HCT116 (cell line): ENCODE measurements around the gene TRAPPC14. TPM values are rescaled to one million over a fixed set of nuclear protein-coding genes. Genes with fewer than 3 reads are reported as not detected.

Source experiments
- ATAC-seq: fragments of 200-7000 bp; cut with Tn5 transposase; 2 replicates; pipeline ENCODE4 v1.9.1; 2020; ENCODE audit warnings: mild to moderate bottlenecking, moderate library complexity
- BruUV-seq: library from RNA; stranded (reverse); fragments of 400-500 nt; replicated peaks from 2 replicates; lab custom pipeline; 2021; lab: Mats Ljungman, UMichigan
- CTCF ChIA-PET: fragments of 300-600 bp; sonication (Branson Sonifier 250); formaldehyde crosslinking; loops from one replicate; lab custom pipeline; 2021; ENCODE audit warnings: antibody characterized with exemption; lab: Charles Lee
- POLR2A ChIA-PET: fragments of 300-600, 350-600 bp; sonication (Branson Sonifier 250); formaldehyde crosslinking; loops from one replicate; lab custom pipeline; 2021; ENCODE audit warnings: antibody characterized with exemption; lab: Charles Lee
- RAD21 ChIA-PET, 2 experiments: fragments of 300-600 bp; sonication (Branson Sonifier 250); formaldehyde crosslinking; loops; one replicate each; lab custom pipeline; 2023; ENCODE audit warnings: low total read pairs in 2 of 2; ENCODE audit not compliant: uncharacterized antibody in 2 of 2, unreplicated experiment in 2 of 2, low non-redundant PET in 1 of 2; lab: Charles Lee
- DNase-seq: peaks from one replicate; pipeline ENCODE4 v3.0.0-alpha.2; 2010; ENCODE audit warnings: low read depth, low spot score
- H2AFZ ChIP-seq: fragments of 200-600 bp; shearing (Covaris generic), sonication (generic); 2 replicates; pipeline ENCODE4 v1.6.1; 2017; ENCODE audit warnings: low read depth, mixed run types, mixed read lengths, antibody characterized with exemption, low read length; ENCODE audit not compliant: poor library complexity, severe bottlenecking
- H3K27ac ChIP-seq: 2 replicates; pipeline ENCODE4 v1.5.1; 2012; ENCODE audit warnings: low read depth, low read length
- H3K27me3 ChIP-seq: fragments of 200-600 bp; sonication (generic); 2 replicates; pipeline ENCODE4 v1.6.1; 2016; ENCODE audit warnings: mixed run types, low read length, mixed read lengths; ENCODE audit not compliant: insufficient read depth
- H3K36me3 ChIP-seq, 2 experiments: fragments of 200-500 bp in 1 of 2; fragments of 200-600 bp in 1 of 2; sonication (Bioruptor generic) in 1 of 2; sonication (generic) in 1 of 2; 2 replicates each; pipeline versions ENCODE4 v1.5.1 to v1.6.1; 2014 to 2016; ENCODE audit warnings: low read length in 2 of 2, inconsistent platforms in 1 of 2, mixed read lengths in 1 of 2, mixed run types in 1 of 2; ENCODE audit not compliant: insufficient read depth in 2 of 2, control insufficient read depth in 1 of 2
- H3K4me1 ChIP-seq, 2 experiments: fragments of 200-600 bp in 1 of 2; sonication (generic) in 1 of 2; 2 replicates each; pipeline versions ENCODE4 v1.5.1 to v1.6.1; 2012 to 2017; ENCODE audit warnings: low read length in 2 of 2, inconsistent platforms in 1 of 2, mild to moderate bottlenecking in 1 of 2, mixed read lengths in 1 of 2, mixed run types in 1 of 2, moderate library complexity in 1 of 2; ENCODE audit not compliant: insufficient read depth in 2 of 2, control insufficient read depth in 1 of 2
- H3K4me2 ChIP-seq: fragments of 200-600 bp; sonication (generic); 2 replicates; pipeline ENCODE4 v1.6.1; 2017; ENCODE audit warnings: mixed run types, low read length, mixed read lengths
- H3K4me3 ChIP-seq, 2 experiments: fragments of 200-600 bp in 1 of 2; sonication (generic) in 1 of 2; replicated peaks in 1 of 2; 2 replicates each; pipeline ENCODE4 v1.5.1; 2011 to 2016; ENCODE audit warnings: low read length in 2 of 2, control low read depth in 1 of 2, low read depth in 1 of 2, mild to moderate bottlenecking in 1 of 2, mixed read lengths in 1 of 2, mixed run types in 1 of 2
- H3K79me2 ChIP-seq: fragments of 200-600 bp; sonication (generic); 2 replicates; pipeline ENCODE4 v1.6.1; 2017; ENCODE audit warnings: mild to moderate bottlenecking, mixed run types, low read length, moderate library complexity, mixed read lengths; ENCODE audit not compliant: insufficient read depth
- H3K9ac ChIP-seq: fragments of 200-600 bp; sonication (generic); 2 replicates; pipeline ENCODE4 v1.6.1; 2016; ENCODE audit warnings: low read length, mixed read lengths
- H3K9me2 ChIP-seq: fragments of 200-600 bp; sonication (generic), shearing (Covaris generic); 2 replicates; pipeline ENCODE4 v1.6.1; 2017; ENCODE audit warnings: mixed run types, mild to moderate bottlenecking, moderate library complexity; ENCODE audit not compliant: insufficient read depth
- H3K9me3 ChIP-seq, 2 experiments: fragments of 200-500 bp in 1 of 2; fragments of 200-600 bp in 1 of 2; sonication (Bioruptor generic) in 1 of 2; sonication (generic) in 1 of 2; 2 replicates each; pipeline ENCODE4 v1.6.1; 2014 to 2017; ENCODE audit warnings: low read length in 2 of 2, mixed read lengths in 2 of 2, inconsistent platforms in 1 of 2, low read depth in 1 of 2, mild to moderate bottlenecking in 1 of 2, mixed run types in 1 of 2, moderate library complexity in 1 of 2; ENCODE audit not compliant: control insufficient read depth in 1 of 2, insufficient read depth in 1 of 2
- H4K20me1 ChIP-seq: fragments of 200-600 bp; sonication (generic), shearing (Covaris generic); 2 replicates; pipeline ENCODE4 v1.6.1; 2017; ENCODE audit warnings: mixed run types, mild to moderate bottlenecking, moderate library complexity; ENCODE audit not compliant: insufficient read depth
- CEBPB ChIP-seq: IDR thresholded peaks from 2 replicates; pipeline ENCODE4 v1.6.1; 2012; ENCODE audit warnings: low read depth
- ELF1 ChIP-seq: IDR thresholded peaks from 2 replicates; pipeline ENCODE4 v1.6.1; 2012; ENCODE audit warnings: low read depth, borderline replicate concordance
- EZH2 ChIP-seq: fragments of 200-600 bp; sonication (generic); IDR thresholded peaks from 2 replicates; pipeline ENCODE4 v1.6.1; 2017; ENCODE audit warnings: antibody characterized with exemption, mixed run types
- EZH2phosphoT487 ChIP-seq: fragments of 200-600 bp; IDR thresholded peaks from 2 replicates; pipeline ENCODE4 v1.6.1; 2018; ENCODE audit warnings: antibody characterized with exemption, borderline replicate concordance
- FOSL1 ChIP-seq: IDR thresholded peaks from 2 replicates; pipeline ENCODE4 v1.6.1; 2012; ENCODE audit warnings: low read depth
- POLR2A ChIP-seq: IDR thresholded peaks from 2 replicates; pipeline ENCODE4 v1.7.0; 2011; ENCODE audit warnings: borderline replicate concordance; ENCODE audit not compliant: insufficient read depth, insufficient read length; ENCODE audit errors: extremely low read depth
- POLR2AphosphoS5 ChIP-seq: IDR thresholded peaks from 2 replicates; pipeline ENCODE4 v1.6.1; 2011; ENCODE audit warnings: mild to moderate bottlenecking, low read depth, low read length, moderate library complexity
- RAD21 ChIP-seq: IDR thresholded peaks from 2 replicates; pipeline ENCODE4 v1.6.1; 2012; ENCODE audit warnings: low read depth, mild to moderate bottlenecking
- SIN3A ChIP-seq: IDR thresholded peaks from 2 replicates; pipeline ENCODE4 v1.6.1; 2012; ENCODE audit warnings: low read depth
- SP1 ChIP-seq: IDR thresholded peaks from 2 replicates; pipeline ENCODE4 v1.6.1; 2012; ENCODE audit warnings: low read depth
- TCF7L2 ChIP-seq: IDR thresholded peaks from 2 replicates; pipeline ENCODE4 v1.7.0; 2011; ENCODE audit warnings: borderline replicate concordance, inconsistent platforms; ENCODE audit not compliant: insufficient read depth, insufficient read length; ENCODE audit errors: extremely low read depth
- YY1 ChIP-seq: IDR thresholded peaks from 2 replicates; pipeline ENCODE4 v1.6.1; 2011; ENCODE audit warnings: low read length, low read depth, moderate library complexity, mild to moderate bottlenecking; ENCODE audit not compliant: insufficient replicate concordance; ENCODE audit errors: extremely low read depth
- ZFX ChIP-seq: fragments of 450-650 bp; IDR thresholded peaks from 2 replicates; pipeline ENCODE4 v1.6.1; 2017
- ZNF274 ChIP-seq: fragments of 200-500 bp; sonication (Bioruptor generic); IDR thresholded peaks from 2 replicates; pipeline ENCODE4 v1.6.1; 2014; ENCODE audit warnings: mild to moderate bottlenecking, low read depth, low read length, inconsistent platforms
- intact Hi-C: fragments of 100-400 bp; cut with micrococcal nuclease; formaldehyde crosslinking; loops from 2 replicates; pipeline ENCODE4 v1.10.0; 2022
- total RNA-seq: library from RNA; stranded (reverse); gene quantifications from one replicate; pipeline ENCODE4 v1.2.1, GENCODE V29; 2021; ENCODE audit not compliant: unreplicated experiment
- TF ChIP-seq, protein P1 (sequence below): IDR thresholded peaks from 2 replicates; pipeline ENCODE4 v1.6.1; 2012
- TF ChIP-seq, protein P2 (sequence below): IDR thresholded peaks from 2 replicates; pipeline ENCODE4 v1.6.1; 2012; ENCODE audit warnings: low read depth
- TF ChIP-seq, protein P3 (sequence below), 3 experiments: fragments of 200-600 bp in 1 of 3; sonication (generic) in 1 of 3; IDR thresholded peaks in 2 of 3; conservative IDR thresholded peaks in 1 of 3; 2 replicates each; pipeline ENCODE4 v1.5.1; 2012 to 2017; ENCODE audit warnings: low read depth in 2 of 3, low read length in 2 of 3, antibody characterized with exemption in 1 of 3, borderline replicate concordance in 1 of 3, control low read depth in 1 of 3, mild to moderate bottlenecking in 1 of 3, mixed read lengths in 1 of 3, mixed run types in 1 of 3, moderate library complexity in 1 of 3; ENCODE audit not compliant: insufficient read depth in 1 of 3

The TRAPPC14 gene
- total RNA-seq, 1 experiment from 2014 or later, result 23.2 TPM

DNA sequence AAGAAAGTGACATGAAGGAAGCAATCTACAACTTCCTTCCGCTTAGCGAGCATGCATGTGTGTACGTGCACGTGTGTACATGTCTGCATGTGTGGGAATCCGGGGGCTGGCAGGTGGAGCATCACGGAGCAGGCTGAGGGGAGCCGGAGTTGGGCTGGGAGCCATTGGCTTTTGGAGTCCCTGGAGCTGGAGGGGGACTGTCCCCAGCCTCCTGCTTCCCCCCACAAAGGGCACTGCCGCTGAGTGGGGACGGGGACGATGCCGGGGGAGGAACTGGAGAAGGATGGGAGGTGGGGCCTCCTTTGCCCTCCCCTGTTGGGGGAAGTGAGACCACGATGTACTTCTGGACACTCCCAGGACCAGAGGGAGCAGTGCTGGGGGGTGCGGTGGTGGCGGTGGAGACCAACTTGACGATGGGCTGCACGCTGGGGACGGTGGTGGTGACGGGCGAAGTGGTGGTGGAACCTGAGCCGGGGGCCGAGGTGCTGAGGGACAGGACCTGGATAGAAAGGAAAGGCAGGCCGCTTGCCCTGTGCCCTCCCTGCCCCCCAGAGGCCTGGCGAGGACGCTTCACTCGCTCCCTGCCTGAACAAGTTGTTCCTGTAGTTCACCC lies 51.3 kb downstream of the TRAPPC14 start:
- no peak overlapping the region for H3K27ac ChIP-seq
- H3K9ac ChIP-seq, result no peak overlapping the region
- ATAC-seq, result no peak
- no peaks in the 10 kb centered on the region for H3K27me3 ChIP-seq
- intact Hi-C loops, result no loop called here
- BruUV-seq, result no TSS peak
- ChIA-PET POLR2A (no interaction called here), RAD21 (no interaction called here), CTCF (no interaction called here)
- no peak overlapping the region for H3K4me2 ChIP-seq
- peaks cover 3 to 27% of the 10 kb centered on the region in 2 experiments; a peak in 3 of 4 replicates for H3K36me3 ChIP-seq
- H3K9me2 ChIP-seq, result no peaks in the 10 kb centered on the region
- peaks cover 5% of the 10 kb centered on the region; the same call in 1 of the 2 replicates for H3K79me2 ChIP-seq
- TF ChIP-seq RAD21 (no peak), EZH2 (no peak), SIN3A (no peak), SP1 (no peak), TCF7L2 (no peak), ELF1 (no peak), FOSL1 (no peak), CEBPB (no peak), YY1 (no peak), ZNF274 (no peak), POLR2A (no peak), ZFX (no peak), POLR2AphosphoS5 (no peak), EZH2phosphoT487 (no peak)
- TF ChIP-seq, protein P1, sequence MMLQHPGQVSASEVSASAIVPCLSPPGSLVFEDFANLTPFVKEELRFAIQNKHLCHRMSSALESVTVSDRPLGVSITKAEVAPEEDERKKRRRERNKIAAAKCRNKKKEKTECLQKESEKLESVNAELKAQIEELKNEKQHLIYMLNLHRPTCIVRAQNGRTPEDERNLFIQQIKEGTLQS, result no peak
- TF ChIP-seq, protein P2, sequence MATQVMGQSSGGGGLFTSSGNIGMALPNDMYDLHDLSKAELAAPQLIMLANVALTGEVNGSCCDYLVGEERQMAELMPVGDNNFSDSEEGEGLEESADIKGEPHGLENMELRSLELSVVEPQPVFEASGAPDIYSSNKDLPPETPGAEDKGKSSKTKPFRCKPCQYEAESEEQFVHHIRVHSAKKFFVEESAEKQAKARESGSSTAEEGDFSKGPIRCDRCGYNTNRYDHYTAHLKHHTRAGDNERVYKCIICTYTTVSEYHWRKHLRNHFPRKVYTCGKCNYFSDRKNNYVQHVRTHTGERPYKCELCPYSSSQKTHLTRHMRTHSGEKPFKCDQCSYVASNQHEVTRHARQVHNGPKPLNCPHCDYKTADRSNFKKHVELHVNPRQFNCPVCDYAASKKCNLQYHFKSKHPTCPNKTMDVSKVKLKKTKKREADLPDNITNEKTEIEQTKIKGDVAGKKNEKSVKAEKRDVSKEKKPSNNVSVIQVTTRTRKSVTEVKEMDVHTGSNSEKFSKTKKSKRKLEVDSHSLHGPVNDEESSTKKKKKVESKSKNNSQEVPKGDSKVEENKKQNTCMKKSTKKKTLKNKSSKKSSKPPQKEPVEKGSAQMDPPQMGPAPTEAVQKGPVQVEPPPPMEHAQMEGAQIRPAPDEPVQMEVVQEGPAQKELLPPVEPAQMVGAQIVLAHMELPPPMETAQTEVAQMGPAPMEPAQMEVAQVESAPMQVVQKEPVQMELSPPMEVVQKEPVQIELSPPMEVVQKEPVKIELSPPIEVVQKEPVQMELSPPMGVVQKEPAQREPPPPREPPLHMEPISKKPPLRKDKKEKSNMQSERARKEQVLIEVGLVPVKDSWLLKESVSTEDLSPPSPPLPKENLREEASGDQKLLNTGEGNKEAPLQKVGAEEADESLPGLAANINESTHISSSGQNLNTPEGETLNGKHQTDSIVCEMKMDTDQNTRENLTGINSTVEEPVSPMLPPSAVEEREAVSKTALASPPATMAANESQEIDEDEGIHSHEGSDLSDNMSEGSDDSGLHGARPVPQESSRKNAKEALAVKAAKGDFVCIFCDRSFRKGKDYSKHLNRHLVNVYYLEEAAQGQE, result no peak
- TF ChIP-seq, protein P3, sequence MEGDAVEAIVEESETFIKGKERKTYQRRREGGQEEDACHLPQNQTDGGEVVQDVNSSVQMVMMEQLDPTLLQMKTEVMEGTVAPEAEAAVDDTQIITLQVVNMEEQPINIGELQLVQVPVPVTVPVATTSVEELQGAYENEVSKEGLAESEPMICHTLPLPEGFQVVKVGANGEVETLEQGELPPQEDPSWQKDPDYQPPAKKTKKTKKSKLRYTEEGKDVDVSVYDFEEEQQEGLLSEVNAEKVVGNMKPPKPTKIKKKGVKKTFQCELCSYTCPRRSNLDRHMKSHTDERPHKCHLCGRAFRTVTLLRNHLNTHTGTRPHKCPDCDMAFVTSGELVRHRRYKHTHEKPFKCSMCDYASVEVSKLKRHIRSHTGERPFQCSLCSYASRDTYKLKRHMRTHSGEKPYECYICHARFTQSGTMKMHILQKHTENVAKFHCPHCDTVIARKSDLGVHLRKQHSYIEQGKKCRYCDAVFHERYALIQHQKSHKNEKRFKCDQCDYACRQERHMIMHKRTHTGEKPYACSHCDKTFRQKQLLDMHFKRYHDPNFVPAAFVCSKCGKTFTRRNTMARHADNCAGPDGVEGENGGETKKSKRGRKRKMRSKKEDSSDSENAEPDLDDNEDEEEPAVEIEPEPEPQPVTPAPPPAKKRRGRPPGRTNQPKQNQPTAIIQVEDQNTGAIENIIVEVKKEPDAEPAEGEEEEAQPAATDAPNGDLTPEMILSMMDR (IDR thresholded peaks at IDR 0.05 in 2 of 3, conservative IDR thresholded peaks at IDR 0.05 in 1 of 3; ENCODE audit: borderline replicate concordance in 1 of 3, insufficient read depth in 1 of 3, low read depth in 2 of 3, low read length in 2 of 3), result no peak
- H4K20me1 ChIP-seq, result no peaks in the 10 kb centered on the region
- no peak overlapping the region for H2AFZ ChIP-seq
- H3K4me3 ChIP-seq, result no peak overlapping the region
- H3K9me3 ChIP-seq, result no peaks in the 10 kb centered on the region
- no peak for DNase-seq
- H3K4me1 ChIP-seq, result peaks cover 6 to 11% of the 10 kb centered on the region in 2 experiments; a peak in 3 of 4 replicates
